ENCODE results near the gene TXNRD1. TPM values are rescaled to one million over a fixed set of nuclear protein-coding genes. Genes with fewer than 3 reads are reported as not detected.

TXNRD1 gene
- total RNA-seq, 1 experiment from 2014 or later, result 327 TPM

DNA sequence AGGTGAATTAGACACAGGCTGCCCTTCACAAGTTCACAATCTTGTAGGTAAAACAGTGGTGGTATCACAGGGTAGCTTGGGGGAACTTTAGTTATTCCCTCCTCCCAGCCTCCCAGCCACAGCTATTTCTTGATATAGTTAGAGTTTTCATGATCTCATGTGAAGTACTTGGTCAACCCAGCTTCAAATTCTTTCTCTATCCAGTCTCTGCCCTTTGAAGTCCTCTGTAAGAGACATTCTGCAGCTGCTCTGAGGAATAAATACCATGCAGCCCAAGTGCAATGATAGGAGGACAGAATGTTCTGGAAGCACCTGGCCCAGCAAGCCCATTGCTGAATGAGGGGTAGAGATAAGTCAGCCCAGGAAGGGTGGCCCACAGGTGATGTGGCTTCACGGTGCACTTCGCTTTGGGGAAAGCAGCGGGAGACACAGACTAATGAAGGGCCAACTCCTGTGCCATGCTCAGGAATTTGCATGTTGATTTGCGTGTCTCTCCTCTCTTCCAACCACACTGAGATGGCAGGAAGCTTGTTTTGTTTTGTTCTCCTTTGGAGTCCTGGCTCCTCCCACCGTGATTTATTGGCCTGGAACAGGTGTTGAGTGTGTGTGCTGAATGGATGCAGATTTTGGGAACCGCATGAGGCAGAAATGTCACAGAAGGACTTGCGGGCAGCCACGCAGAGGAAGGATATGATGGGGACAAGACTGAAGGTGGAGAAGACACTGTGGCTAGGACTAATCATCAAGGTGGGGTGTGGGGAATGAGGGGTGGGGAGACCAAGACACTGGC is 8.0 kb upstream of the TXNRD1 start:
- RAD21 ChIA-PET (ENCODE audit: low non-redundant PET in 1 of 2, low total read pairs in 2 of 2, uncharacterized antibody in 2 of 2, unreplicated experiment in 2 of 2), result no interaction called here
- Histone ChIP-seq H3K27me3 (ENCODE audit: insufficient read depth, low read length) (no peaks in the 10 kb centered on the region), H4K20me1 (ENCODE audit: insufficient read depth) (no peaks in the 10 kb centered on the region), H3K9me3 (ENCODE audit: control insufficient read depth in 1 of 2, insufficient read depth in 1 of 2, low read depth in 1 of 2, low read length in 2 of 2) (no peaks in the 10 kb centered on the region), H3K4me1 (ENCODE audit: control insufficient read depth in 1 of 2, insufficient read depth in 2 of 2, low read length in 2 of 2) (0 out of 4 replicates have a peak, but pooled peaks cover 0 to 7% of the 10 kb centered on the region in 2 experiments), H3K27ac (ENCODE audit: low read depth, low read length) (no peak overlapping the region), H3K4me3 (replicated peaks in 1 of 2; ENCODE audit: low read depth in 1 of 2, low read length in 2 of 2) (no peak overlapping the region), H3K9me2 (ENCODE audit: insufficient read depth) (no peaks in the 10 kb centered on the region), H3K9ac (ENCODE audit: low read length) (no peak overlapping the region), H3K4me2 (ENCODE audit: low read length) (no peak overlapping the region), H2AFZ (ENCODE audit: low read depth, low read length, poor library complexity, severe bottlenecking) (no peak overlapping the region), H3K79me2 (ENCODE audit: insufficient read depth, low read length) (no peaks in the 10 kb centered on the region), H3K36me3 (ENCODE audit: control insufficient read depth in 1 of 2, insufficient read depth in 2 of 2, low read length in 2 of 2) (no peaks in the 10 kb centered on the region)
- TF ChIP-seq POLR2AphosphoS5 (IDR thresholded peaks at IDR 0.05; ENCODE audit: low read depth, low read length) (no peak), ATF3 (IDR thresholded peaks at IDR 0.05) (no peak), SIN3A (IDR thresholded peaks at IDR 0.05; ENCODE audit: low read depth) (no peak), MAX (IDR thresholded peaks at IDR 0.05) (no peak), CBX3 (IDR thresholded peaks at IDR 0.05; ENCODE audit: low read depth) (no peak), SP1 (IDR thresholded peaks at IDR 0.05; ENCODE audit: low read depth) (no peak), CEBPB (IDR thresholded peaks at IDR 0.05; ENCODE audit: low read depth) (no peak), ELF1 (IDR thresholded peaks at IDR 0.05; ENCODE audit: borderline replicate concordance, low read depth) (no peak), YY1 (IDR thresholded peaks at IDR 0.05; ENCODE audit: extremely low read depth, insufficient replicate concordance, low read depth, low read length) (no peak), EZH2 (IDR thresholded peaks at IDR 0.05) (no peak), RAD21 (IDR thresholded peaks at IDR 0.05; ENCODE audit: low read depth) (no peak), JUND (IDR thresholded peaks at IDR 0.05) (no peak)
- TF ChIP-seq, protein P1, sequence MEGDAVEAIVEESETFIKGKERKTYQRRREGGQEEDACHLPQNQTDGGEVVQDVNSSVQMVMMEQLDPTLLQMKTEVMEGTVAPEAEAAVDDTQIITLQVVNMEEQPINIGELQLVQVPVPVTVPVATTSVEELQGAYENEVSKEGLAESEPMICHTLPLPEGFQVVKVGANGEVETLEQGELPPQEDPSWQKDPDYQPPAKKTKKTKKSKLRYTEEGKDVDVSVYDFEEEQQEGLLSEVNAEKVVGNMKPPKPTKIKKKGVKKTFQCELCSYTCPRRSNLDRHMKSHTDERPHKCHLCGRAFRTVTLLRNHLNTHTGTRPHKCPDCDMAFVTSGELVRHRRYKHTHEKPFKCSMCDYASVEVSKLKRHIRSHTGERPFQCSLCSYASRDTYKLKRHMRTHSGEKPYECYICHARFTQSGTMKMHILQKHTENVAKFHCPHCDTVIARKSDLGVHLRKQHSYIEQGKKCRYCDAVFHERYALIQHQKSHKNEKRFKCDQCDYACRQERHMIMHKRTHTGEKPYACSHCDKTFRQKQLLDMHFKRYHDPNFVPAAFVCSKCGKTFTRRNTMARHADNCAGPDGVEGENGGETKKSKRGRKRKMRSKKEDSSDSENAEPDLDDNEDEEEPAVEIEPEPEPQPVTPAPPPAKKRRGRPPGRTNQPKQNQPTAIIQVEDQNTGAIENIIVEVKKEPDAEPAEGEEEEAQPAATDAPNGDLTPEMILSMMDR (IDR thresholded peaks at IDR 0.05 in 2 of 3, conservative IDR thresholded peaks at IDR 0.05 in 1 of 3; ENCODE audit: borderline replicate concordance in 1 of 3, insufficient read depth in 1 of 3, low read depth in 2 of 3, low read length in 2 of 3), result no peak
- CTCF ChIA-PET, result no interaction called here
- ATAC-seq (no peak), DNase-seq (ENCODE audit: low read depth, low spot score) (no peak)
- intact Hi-C loops (cut with micrococcal nuclease), result loop anchor here (10.0 kb wide), 1 partner anchor 1927 kb away; the partner anchor contains the start of gene NUAK1
- POLR2A ChIA-PET, result no interaction called here
- no TSS peak for BruUV-seq (replicated peaks)
